GM12801 (cell line): ENCODE data around the gene SLC7A7.

Experiments
- CTCF ChIP-seq: IDR thresholded peaks from one replicate; pipeline ENCODE4 v1.5.1; 2011; ENCODE audit warnings: control low read depth; ENCODE audit not compliant: insufficient read length; ENCODE audit errors: extremely low read depth

SLC7A7 gene

DNA sequence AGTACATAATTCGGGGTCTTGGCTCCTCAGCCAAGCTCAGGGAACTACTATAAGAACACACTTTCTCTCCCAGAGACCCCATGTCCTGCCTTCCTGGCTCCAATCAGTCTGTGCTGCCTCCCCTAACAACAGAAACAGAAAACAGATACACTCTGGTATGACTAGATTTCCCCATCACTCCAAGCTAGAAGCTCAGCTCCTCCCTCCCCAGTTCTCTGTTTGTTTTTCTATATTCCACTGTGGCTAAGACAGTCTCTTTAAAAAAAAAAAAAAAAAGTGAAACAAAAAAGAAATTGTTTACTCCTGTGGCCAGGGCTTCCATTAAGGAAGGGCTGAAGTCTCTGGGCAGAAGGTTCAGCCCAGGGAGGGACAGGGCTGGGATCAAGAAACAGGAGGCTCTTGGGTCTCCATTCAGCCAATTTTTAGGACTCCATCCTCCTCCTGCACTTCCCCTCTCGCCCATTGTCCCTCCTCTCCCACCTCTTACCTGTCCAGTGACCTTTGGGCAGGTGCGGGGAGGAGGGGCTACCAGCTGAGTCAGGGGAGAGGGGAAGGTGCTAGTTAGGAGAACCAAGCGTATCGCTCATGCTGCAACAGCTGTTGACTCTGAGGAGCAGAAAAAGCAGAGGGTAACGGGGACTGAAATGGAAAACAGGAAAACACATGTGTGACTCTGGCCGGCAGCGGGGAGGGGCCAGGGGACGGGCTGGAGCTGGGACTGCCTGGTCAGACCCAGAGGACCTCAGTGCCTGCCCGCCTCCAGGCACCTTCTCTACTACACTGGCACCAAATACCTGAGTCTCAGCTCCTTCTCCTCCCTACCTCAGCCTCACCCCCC is 4.1 kb upstream of the SLC7A7 start:
- TF ChIP-seq CTCF: no peak

DNA sequence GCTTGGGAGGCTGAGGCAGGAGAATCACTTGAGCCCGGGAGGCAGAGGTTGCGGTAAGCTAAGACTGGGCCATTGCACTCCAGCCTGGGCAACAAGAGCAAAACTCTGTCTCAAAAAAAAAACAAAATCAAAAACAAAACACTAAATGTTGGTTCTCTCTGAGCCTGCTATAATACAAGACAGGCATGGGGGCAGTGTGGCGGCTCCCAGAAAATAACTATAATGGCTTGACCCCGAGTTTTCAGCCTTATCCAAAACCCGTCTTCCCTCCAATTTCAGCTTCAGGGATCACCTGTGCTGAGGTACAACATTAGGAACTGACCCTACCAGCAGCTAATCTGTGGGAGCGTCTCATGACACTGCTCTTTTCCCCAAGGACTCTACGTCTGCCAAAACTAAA is 862 bp downstream of the SLC7A7 start:
- TF ChIP-seq CTCF: no peak

DNA sequence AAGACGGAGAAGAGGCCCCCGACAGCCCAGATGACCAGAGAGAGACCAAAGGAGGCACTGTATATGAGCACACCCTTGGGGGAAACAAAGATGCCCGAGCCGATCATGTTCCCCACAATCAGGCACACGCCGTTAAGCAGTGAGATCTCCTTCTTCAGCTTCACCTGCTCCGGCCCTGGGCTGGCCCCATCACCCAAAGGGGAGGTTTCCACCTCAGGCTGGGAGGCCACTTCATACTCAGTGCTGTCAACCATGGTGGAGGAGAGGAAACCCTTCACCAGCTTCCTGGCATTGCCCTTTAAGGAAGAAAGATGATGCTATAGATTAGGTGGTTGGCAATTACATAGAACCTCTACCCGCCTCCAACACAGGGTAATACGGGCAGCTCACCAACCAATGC is 2.1 kb downstream of the SLC7A7 start:
- TF ChIP-seq CTCF: no peak

- TF ChIP-seq CTCF: no peak
Observed at GRCh38 chr14:22812744-22813143, 2.5 kb downstream of the SLC7A7 start.

- no peak for TF ChIP-seq CTCF
Observed at GRCh38 chr14:22811722-22812121, 3.5 kb downstream of the SLC7A7 start.

- TF ChIP-seq CTCF: no peak
Observed at GRCh38 chr14:22808388-22809209, 6.6 kb downstream of the SLC7A7 start.

DNA sequence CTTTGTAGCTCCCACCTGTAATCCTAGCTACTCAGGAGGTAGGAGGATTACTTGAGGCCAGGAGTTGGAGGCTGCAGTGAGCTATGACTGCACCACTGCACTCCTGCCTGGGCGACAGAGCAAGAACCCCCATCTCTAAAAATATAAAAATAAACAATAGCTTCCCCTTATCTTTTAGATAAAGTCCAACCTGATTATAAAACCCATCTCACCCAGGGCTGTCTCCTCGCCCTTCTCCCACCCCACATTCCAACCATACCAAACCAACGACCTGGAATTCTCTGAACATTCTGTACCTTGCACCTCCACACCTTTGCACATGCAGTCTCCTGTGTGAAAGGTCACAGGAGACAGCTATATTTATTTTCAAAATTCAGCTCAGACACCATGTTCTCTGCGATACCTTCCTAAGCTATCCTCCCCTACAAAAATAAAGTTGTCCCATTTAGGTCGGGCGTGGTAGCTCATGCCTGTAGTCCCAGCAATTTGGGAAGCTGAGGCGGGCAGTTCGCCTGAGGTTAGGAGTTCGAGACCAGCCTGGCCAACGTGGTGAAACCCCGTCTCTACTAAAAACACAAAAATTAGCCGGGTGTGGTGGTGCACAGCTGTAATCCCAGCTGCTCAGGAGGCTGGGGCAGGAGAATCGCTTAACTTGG is 7.7 kb downstream of the SLC7A7 start:
- TF ChIP-seq CTCF: no peak
